NOMO-1 treated with DMSO at 0.1 percent for 48 hours (cell line): ENCODE data around the gene YAP1.

Source experiments
- DNase-seq: peaks from one replicate; lab custom pipeline; 2025; ENCODE audit not compliant: unreplicated experiment; lab: John Stamatoyannopoulos, UW

YAP1 gene

DNA sequence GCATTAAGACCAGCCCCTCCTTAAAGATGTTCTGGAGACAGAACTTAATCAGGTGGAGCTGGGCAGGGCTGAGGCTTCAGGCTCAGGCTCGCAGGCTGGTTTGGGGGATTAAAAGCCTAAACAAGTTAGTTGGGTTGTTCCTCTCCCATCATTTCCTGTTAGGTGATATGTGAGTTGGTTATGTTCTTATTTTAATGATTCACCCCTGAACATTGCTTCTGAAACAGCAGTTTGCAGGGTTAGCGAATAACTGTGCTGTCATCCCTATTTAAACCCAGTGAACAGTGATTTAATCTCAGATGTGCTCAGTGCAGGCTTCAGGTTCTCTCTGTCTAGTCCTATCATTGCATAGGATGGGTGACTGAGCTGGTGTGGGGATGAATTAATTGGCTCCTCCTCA is 159.7 kb downstream of the YAP1 start:
- no peak for DNase-seq

DNA sequence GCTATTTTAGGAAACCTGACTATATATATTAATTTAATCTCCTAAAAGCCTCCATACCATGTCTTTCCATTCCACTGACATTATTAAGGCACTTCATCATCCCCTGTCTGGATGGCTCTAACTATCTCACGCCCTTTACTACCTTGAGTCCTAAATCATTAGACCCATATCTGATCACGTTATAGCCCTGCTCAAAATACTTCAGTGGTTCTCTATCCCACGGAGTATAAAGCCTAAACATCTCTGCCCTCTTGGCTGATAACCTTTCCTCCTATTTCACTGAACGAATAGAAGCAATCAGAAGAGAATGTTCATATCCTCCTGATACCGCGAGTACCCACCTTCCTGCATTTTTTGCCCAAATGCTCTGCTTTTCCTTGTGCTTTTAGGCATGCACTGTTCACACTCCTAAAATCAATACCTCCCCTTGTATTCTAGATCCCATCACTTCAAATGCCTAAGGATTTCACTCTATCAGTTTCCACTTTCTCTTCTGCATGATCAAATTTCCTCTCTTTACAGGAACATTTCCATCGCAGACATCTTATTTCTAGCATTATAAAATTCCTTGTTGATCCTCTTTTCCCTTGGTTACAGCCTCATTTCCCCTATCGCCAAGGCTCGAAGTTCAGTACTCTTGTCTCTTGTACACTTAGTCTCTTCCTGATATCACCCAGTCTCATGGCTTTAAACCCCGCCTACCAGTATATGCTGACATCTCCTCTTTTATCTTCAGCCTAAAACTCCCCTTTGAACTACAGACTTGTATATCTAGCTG is 162.0 kb downstream of the YAP1 start:
- DNase-seq: no peak

- no peak for DNase-seq
These were observed 164.4 kb downstream of the YAP1 start for GRCh38 chr11:102274628-102275027.

GRCh38 chr11:102276362-102276761 is 166.1 kb downstream of the YAP1 start:
- no peak for DNase-seq

DNA sequence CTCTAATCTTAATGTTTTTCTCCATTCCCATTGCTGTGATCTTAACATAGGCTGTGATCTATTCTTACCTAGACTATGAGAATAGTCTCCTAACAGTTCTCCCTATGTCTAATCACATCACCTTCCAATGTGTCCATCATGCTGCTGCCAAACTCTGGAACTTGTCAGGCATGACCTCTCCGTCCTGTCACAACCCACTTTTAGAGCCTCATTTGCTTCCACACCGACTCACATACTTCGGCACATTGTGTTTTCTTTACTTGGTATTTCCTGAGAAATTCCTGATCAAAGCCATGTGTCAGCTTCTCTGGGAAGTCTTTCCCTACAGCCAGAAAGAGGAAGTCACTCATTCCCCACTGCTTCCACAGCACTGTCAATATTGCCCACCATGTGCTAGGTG is 166.5 kb downstream of the YAP1 start:
- no peak for DNase-seq

DNA sequence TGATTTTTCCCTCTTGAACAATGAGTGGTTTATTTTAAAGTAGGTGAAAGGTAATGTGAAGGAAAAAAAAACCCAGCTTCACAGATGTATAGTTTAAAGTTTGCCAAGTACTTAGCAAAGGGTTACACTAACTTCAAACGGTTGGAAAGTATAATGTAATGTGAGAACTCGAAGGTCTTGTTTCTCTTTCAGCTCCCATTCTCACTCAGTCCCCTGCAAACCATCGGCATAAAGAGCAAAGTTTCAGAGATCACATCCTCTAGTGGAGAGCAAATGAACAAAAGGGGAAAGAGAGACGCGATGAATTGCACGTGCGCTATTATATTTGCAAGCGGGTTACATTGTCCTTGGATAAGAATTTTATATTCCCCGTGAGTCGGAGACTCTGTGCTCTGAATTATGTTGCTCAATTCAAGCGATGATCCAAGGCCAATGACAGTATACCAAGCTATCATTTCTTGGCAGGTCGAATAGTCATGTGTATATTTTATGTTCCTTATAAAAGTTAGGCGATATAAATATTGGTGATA is 169.5 kb downstream of the YAP1 start:
- DNase-seq: peak; percentile 7

DNA sequence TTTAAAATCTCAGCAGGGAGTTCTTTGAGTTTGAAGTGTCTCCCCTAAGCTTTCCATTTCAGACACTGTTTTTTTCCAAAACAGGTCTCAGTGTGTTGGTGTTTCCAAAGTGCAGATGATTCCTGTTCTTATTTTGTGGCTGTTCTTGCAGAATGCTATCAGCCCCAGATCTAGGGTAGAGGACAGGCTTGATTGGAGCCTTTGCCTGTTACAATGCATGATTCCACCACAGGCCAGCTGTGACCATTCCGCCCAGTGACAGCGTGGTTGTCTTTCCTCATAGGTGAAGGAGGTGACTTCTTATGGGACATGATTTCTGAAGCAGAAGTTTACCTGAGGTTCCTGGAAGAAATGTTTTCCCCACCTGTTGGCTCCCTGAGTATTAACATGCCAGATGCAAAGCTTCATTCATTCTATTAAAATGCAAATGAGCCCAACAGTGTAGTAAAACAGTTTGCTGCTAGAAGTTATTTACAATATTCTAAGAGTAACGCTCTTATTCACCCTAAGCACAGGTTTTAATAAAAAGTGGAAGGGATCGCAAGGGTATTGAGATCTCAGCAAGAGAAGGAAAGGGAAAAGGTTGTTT is 170.1 kb downstream of the YAP1 start:
- no peak for DNase-seq
